HepG2 (cell line): Measurements from ENCODE around the gene ACTG2. TPM values are rescaled to one million over a fixed set of nuclear protein-coding genes. Genes with fewer than 3 reads are reported as not detected.

Source experiments
- ATAC-seq: fragments of 200-7000 bp; cut with Tn5 transposase; 3 replicates; pipeline ENCODE4 v1.9.1; 2020; ENCODE audit warnings: mild to moderate bottlenecking, moderate library complexity
- BruUV-seq: library from RNA; stranded (reverse); fragments of 400-500 nt; replicated peaks from 2 replicates; lab custom pipeline; 2021; lab: Mats Ljungman, UMichigan
- CTCF ChIA-PET: fragments of 300-600 bp; formaldehyde crosslinking; extraction: SDS; loops from one replicate; lab custom pipeline; 2021; ENCODE audit warnings: low total read pairs, inconsistent platforms, low intra/inter-chr PET ratio; lab: Yijun Ruan, JAX
- POLR2A ChIA-PET: fragments of 350-600 bp; sonication (Branson Sonifier 250); formaldehyde crosslinking; loops from one replicate; lab custom pipeline; 2020; ENCODE audit warnings: antibody characterized with exemption, inconsistent platforms; lab: Yijun Ruan, JAX
- DNase-seq: peaks from one replicate; pipeline ENCODE4 v3.0.0-alpha.2; 2015; ENCODE audit warnings: low spot score
- FAIRE-seq: peaks from 3 replicates; lab custom pipeline; 2011; peaks lifted over from hg19 to GRCh38; lab: Jason Lieb, UNC
- H2AFZ ChIP-seq: one replicate; pipeline ENCODE4 v1.6.1; 2011; ENCODE audit warnings: low read length, inconsistent platforms
- H3K27ac ChIP-seq: fragments of 300-600 bp; 3 replicates; pipeline ENCODE4 v1.8.0; 2011; ENCODE audit warnings: mixed run types, mild to moderate bottlenecking, mixed read lengths, low read length, inconsistent platforms; ENCODE audit not compliant: insufficient read depth; ENCODE audit errors: extremely low read length
- H3K27me3 ChIP-seq, 2 experiments: fragments of 200-600 bp in 1 of 2; 2 replicates in 1 of 2; 3 replicates in 1 of 2; pipeline versions ENCODE4 v1.6.0 to v1.8.0; 2011; ENCODE audit warnings: low read length in 2 of 2, mild to moderate bottlenecking in 2 of 2, moderate library complexity in 2 of 2, inconsistent platforms in 1 of 2; ENCODE audit not compliant: insufficient read depth in 2 of 2, control insufficient read depth in 1 of 2
- H3K36me3 ChIP-seq, 2 experiments: fragments of 200-600 bp in 1 of 2; replicated peaks in 1 of 2; 2 replicates in 1 of 2; 3 replicates in 1 of 2; pipeline versions ENCODE4 v1.5.1 to v1.8.0; 2011; ENCODE audit warnings: low read length in 2 of 2, inconsistent platforms in 1 of 2; ENCODE audit not compliant: insufficient read depth in 2 of 2, control insufficient read depth in 1 of 2
- H3K4me1 ChIP-seq: 2 replicates; pipeline ENCODE4 v1.5.1; 2012; ENCODE audit warnings: low read length, inconsistent platforms; ENCODE audit not compliant: insufficient read depth
- H3K4me2 ChIP-seq: 2 replicates; pipeline ENCODE4 v1.6.0; 2011; ENCODE audit warnings: low read depth, low read length, inconsistent platforms
- H3K4me3 ChIP-seq, 3 experiments: fragments of 200-600 bp in 1 of 3; sonication (generic), shearing (Covaris generic) in 1 of 3; replicated peaks in 1 of 3; 2 replicates each; pipeline ENCODE4 v1.5.1; 2011 to 2016; ENCODE audit warnings: low read length in 3 of 3, inconsistent platforms in 2 of 3, low read depth in 2 of 3, mild to moderate bottlenecking in 2 of 3, control low read depth in 1 of 3, mixed read lengths in 1 of 3; ENCODE audit not compliant: insufficient read depth in 1 of 3
- H3K79me2 ChIP-seq: one replicate; pipeline ENCODE4 v1.6.1; 2011; ENCODE audit warnings: low read length, inconsistent platforms; ENCODE audit not compliant: insufficient read depth
- H3K9ac ChIP-seq: 2 replicates; pipeline ENCODE4 v1.6.0; 2011; ENCODE audit warnings: mild to moderate bottlenecking, low read depth, low read length, inconsistent platforms; ENCODE audit not compliant: insufficient read depth
- H3K9me3 ChIP-seq: 2 replicates; pipeline ENCODE4 v1.5.1; 2012; ENCODE audit warnings: mild to moderate bottlenecking, low read length
- H4K20me1 ChIP-seq: 2 replicates; pipeline ENCODE4 v1.6.0; 2011; ENCODE audit warnings: inconsistent platforms, mild to moderate bottlenecking, low read length, moderate library complexity; ENCODE audit not compliant: insufficient read depth
- ATF2 ChIP-seq: sonication (generic); formaldehyde crosslinking; IDR thresholded peaks from 2 replicates; pipeline ENCODE4 v1.4.0; 2020; ENCODE audit warnings: missing genetic modification reagents
- ATF5 ChIP-seq: sonication (generic); formaldehyde crosslinking; IDR thresholded peaks from 2 replicates; pipeline ENCODE4 v1.4.0; 2020; ENCODE audit warnings: mild to moderate bottlenecking, low read depth, missing genetic modification reagents
- KAT8 ChIP-seq: IDR thresholded peaks from 2 replicates; pipeline ENCODE4 v1.6.1; 2016; ENCODE audit warnings: missing genetic modification reagents, missing compliant biosample characterization
- RBM39 ChIP-seq: fragments of 200-400 bp; formaldehyde crosslinking; IDR thresholded peaks from one replicate; pipeline ENCODE4 v1.6.1; 2018; ENCODE audit warnings: antibody characterized with exemption, mild to moderate bottlenecking, low read depth, low read length; ENCODE audit not compliant: poor library complexity, severe bottlenecking
- RCOR2 ChIP-seq: IDR thresholded peaks from 2 replicates; pipeline ENCODE4 v1.6.1; 2016; ENCODE audit warnings: missing biosample characterization, missing genetic modification reagents
- STAT5B ChIP-seq: sonication (generic); formaldehyde crosslinking; IDR thresholded peaks from 2 replicates; pipeline ENCODE4 v1.4.0; 2020; ENCODE audit warnings: missing genetic modification reagents
- TBX3 ChIP-seq: fragments of 450-650 bp; IDR thresholded peaks from 2 replicates; pipeline ENCODE4 v1.6.1; 2017; ENCODE audit warnings: antibody characterized with exemption, mild to moderate bottlenecking, inconsistent platforms, borderline replicate concordance
- THYN1 ChIP-seq: sonication (generic); formaldehyde crosslinking; IDR thresholded peaks from 2 replicates; pipeline ENCODE4 v1.8.1; 2023; ENCODE audit warnings: low read depth, mild to moderate bottlenecking, moderate library complexity, missing genetic modification reagents, borderline replicate concordance
- ZNF326 ChIP-seq: sonication (generic); formaldehyde crosslinking; IDR thresholded peaks from 2 replicates; pipeline ENCODE4 v1.4.0; 2020; ENCODE audit warnings: missing genetic modification reagents, borderline replicate concordance
- ZNF567 ChIP-seq: sonication (generic); formaldehyde crosslinking; IDR thresholded peaks from 2 replicates; pipeline ENCODE4 v1.8.1; 2023; ENCODE audit warnings: mild to moderate bottlenecking, missing genetic modification reagents, borderline replicate concordance
- ZNF652 ChIP-seq: IDR thresholded peaks from 2 replicates; pipeline ENCODE4 v1.6.1; 2016; ENCODE audit warnings: low read depth, borderline replicate concordance
- ZNF788 ChIP-seq: sonication (generic); formaldehyde crosslinking; IDR thresholded peaks from 2 replicates; pipeline ENCODE4 v1.5.0; 2020; ENCODE audit warnings: mild to moderate bottlenecking, missing genetic modification reagents, borderline replicate concordance
- WGBS: methylation state at CpG from one replicate; pipeline ENCODE4 v1.1.6; 2017; ENCODE audit warnings: low lambda C conversion rate; 5-methylcytosine and 5-hydroxymethylcytosine counted together
- in situ Hi-C: cut with HindIII; loops from 2 replicates; pipeline ENCODE4 v1.10.0; 2017; ENCODE audit warnings: low pct_unique_long_range_greater_than_20kb; ENCODE audit not compliant: extremely low pct_ligation_motif_present
- intact Hi-C: fragments of 100-400 bp; cut with micrococcal nuclease; formaldehyde crosslinking; loops from one replicate; pipeline ENCODE4 v1.10.0; 2022; ENCODE audit not compliant: unreplicated experiment
- polyA plus RNA-seq, 8 experiments: library from polyadenylated mRNA; depleted of rRNA in 3 of 8; stranded (reverse) in 7 of 8; unstranded in 1 of 8; fragments of >200 nt; fragmentation: Illumina TruSeq in 4 of 8; extraction: Trizol in 4 of 8; gene quantifications; 2 replicates each; pipeline versions ENCODE4 v1.2.1 to v1.2.3, GENCODE V29; 2011 to 2016; ENCODE audit warnings: low read depth in 4 of 8, missing spikeins in 1 of 8, mixed read lengths in 1 of 8; ENCODE audit not compliant: insufficient read depth in 1 of 8
- total RNA-seq, 5 experiments: library from RNA; depleted of rRNA; stranded (reverse); fragments of >200 nt; fragmentation: Illumina TruSeq; extraction: Trizol; gene quantifications; 2 replicates each; pipeline ENCODE4 v1.2.3, GENCODE V29; 2016; ENCODE audit warnings: low read depth in 1 of 5
- TF ChIP-seq, protein P1 (sequence below): sonication (generic); formaldehyde crosslinking; IDR thresholded peaks from 2 replicates; pipeline ENCODE4 v1.4.0; 2020; ENCODE audit warnings: missing genetic modification reagents, borderline replicate concordance

ACTG2 gene
- total and polyA plus RNA-seq, 2 of the 13 experiments (the other 11 are each of a cell fraction or from before 2014, with no cell fraction given): 0.13 TPM; not detected in 1

- peaks cover 15% of the 10 kb centered on the region for H3K4me1 ChIP-seq
- DNase-seq (no peak), FAIRE-seq (no peak), ATAC-seq (no peak)
- TF ChIP-seq STAT5B (CRISPR knock-in tag) (no peak), RCOR2 (CRISPR knock-in tag) (no peak), ZNF788 (CRISPR knock-in tag) (no peak), THYN1 (CRISPR knock-in tag) (no peak), ATF2 (CRISPR knock-in tag) (no peak), ZNF652 (CRISPR knock-in tag) (no peak), ZNF326 (no peak), ATF5 (CRISPR knock-in tag) (no peak), RBM39 (no peak), KAT8 (CRISPR knock-in tag) (no peak), TBX3 (no peak), ZNF567 (no peak)
- TF ChIP-seq, protein P1, sequence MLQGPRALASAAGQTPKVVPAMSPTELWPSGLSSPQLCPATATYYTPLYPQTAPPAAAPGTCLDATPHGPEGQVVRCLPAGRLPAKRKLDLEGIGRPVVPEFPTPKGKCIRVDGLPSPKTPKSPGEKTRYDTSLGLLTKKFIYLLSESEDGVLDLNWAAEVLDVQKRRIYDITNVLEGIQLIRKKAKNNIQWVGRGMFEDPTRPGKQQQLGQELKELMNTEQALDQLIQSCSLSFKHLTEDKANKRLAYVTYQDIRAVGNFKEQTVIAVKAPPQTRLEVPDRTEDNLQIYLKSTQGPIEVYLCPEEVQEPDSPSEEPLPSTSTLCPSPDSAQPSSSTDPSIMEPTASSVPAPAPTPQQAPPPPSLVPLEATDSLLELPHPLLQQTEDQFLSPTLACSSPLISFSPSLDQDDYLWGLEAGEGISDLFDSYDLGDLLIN (CRISPR knock-in tag): no peak
- H3K4me2 ChIP-seq: no peak overlapping the region
- H3K9ac ChIP-seq: no peak overlapping the region
- no peaks in the 10 kb centered on the region for H3K79me2 ChIP-seq
- no peaks in the 10 kb centered on the region for H3K9me3 ChIP-seq
- no peak overlapping the region for H3K4me3 ChIP-seq
- intact Hi-C loops (no loop called here), in situ Hi-C loops (no loop called here)
- no peak overlapping the region for H3K27ac ChIP-seq
- H3K36me3 ChIP-seq: no peaks in the 10 kb centered on the region
- no TSS peak for BruUV-seq
- ChIA-PET CTCF (no interaction called here), POLR2A (no interaction called here)
- H3K27me3 ChIP-seq: peaks cover 4 to 44% of the 10 kb centered on the region in 2 experiments; a peak in 3 of 5 replicates
- no peaks in the 10 kb centered on the region for H4K20me1 ChIP-seq
- 14% methylated on average over 4 of the region's 4 CpGs for WGBS
- no peak overlapping the region for H2AFZ ChIP-seq
Measured at GRCh38 chr2:73902284-73902683, 9.5 kb downstream of the ACTG2 start.
